Mammary epithelial cell (primary cell): ENCODE measurements around the gene PRPH.

Source experiments
- EZH2 ChIP-seq: IDR thresholded peaks from 2 replicates; pipeline ENCODE4 v1.6.1; 2012; ENCODE audit warnings: low read length, inconsistent platforms, borderline replicate concordance
- TF ChIP-seq, protein P1 (sequence below), 2 donors: IDR thresholded peaks in 1 of 2; conservative IDR thresholded peaks in 1 of 2; 2 replicates each; pipeline ENCODE4 v1.5.1; 2011 to 2012; ENCODE audit warnings: inconsistent platforms in 2 of 2, low read length in 2 of 2, mild to moderate bottlenecking in 2 of 2, control low read depth in 1 of 2, low read depth in 1 of 2; ENCODE audit not compliant: insufficient read depth in 1 of 2; ENCODE audit errors: extremely low read depth in 1 of 2

DNA sequence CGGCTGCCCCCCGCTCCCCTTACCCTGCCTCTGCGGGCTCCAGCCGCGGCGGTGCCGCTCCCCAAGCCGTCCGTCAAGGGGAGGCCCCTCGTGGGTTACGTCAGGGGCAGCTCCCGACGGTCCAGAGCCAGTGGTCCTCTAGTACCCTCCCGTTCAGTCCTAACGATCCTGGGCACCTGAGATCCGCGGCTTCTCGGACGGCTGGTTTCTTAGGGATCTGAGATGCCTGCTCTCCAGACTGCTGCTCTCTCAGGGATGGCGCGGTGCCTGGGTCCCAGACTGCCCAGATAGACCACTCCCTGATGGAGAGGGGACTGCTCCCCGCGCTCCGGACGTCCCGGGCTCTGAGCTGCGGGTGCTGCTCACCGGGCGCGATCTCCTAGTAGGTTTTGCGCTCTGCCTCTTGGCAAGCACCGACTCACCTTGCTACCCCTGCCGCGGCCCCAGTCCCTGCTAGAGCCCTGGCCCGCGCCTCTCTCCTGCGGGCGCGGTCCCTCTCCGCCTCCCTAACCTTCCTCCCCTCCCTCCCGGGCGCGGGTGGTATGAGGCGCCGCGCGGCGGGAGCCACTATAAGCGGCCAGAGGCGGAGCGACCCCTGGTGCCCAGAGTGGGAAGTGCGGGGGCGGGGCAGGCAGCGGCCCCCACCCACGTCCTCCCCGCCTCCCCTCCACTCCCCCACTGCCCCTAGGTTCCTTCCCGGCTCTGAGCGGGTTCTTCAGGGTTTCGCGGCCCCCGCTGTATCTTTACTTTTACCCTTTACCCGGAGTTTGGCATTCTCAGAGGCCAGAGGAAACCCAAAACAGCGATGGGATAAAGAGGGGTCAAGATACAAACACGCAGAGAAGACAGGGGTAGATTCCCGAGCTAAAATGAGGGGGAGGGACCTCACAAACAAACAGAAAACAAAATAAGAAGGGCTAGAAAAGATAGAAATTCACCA lies 42.0 kb downstream of the PRPH start, which contains the start of gene C1QL4:
- TF ChIP-seq, protein P1, sequence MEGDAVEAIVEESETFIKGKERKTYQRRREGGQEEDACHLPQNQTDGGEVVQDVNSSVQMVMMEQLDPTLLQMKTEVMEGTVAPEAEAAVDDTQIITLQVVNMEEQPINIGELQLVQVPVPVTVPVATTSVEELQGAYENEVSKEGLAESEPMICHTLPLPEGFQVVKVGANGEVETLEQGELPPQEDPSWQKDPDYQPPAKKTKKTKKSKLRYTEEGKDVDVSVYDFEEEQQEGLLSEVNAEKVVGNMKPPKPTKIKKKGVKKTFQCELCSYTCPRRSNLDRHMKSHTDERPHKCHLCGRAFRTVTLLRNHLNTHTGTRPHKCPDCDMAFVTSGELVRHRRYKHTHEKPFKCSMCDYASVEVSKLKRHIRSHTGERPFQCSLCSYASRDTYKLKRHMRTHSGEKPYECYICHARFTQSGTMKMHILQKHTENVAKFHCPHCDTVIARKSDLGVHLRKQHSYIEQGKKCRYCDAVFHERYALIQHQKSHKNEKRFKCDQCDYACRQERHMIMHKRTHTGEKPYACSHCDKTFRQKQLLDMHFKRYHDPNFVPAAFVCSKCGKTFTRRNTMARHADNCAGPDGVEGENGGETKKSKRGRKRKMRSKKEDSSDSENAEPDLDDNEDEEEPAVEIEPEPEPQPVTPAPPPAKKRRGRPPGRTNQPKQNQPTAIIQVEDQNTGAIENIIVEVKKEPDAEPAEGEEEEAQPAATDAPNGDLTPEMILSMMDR (conservative IDR thresholded peaks at IDR 0.05 in 1 of 2, IDR thresholded peaks at IDR 0.05 in 1 of 2; ENCODE audit: extremely low read depth in 1 of 2, insufficient read depth in 1 of 2, low read depth in 1 of 2, low read length in 2 of 2): peak; percentile 51 to 94
- peak; percentile 53 for TF ChIP-seq EZH2
